Gastroesophageal sphincter (tissue), 3 donors: ENCODE data around the gene GEMIN7.

Source experiments
- POLR2A ChIP-seq, 2 donors: fragments of 450-650 bp; IDR thresholded peaks; one replicate each; pipeline ENCODE4 v1.6.1; 2017; ENCODE audit warnings: antibody characterized with exemption in 2 of 2, mild to moderate bottlenecking in 2 of 2, moderate library complexity in 1 of 2
- TF ChIP-seq, protein P1 (sequence below), 4 experiments: fragments of 200-600 bp in 2 of 4; fragments of 450-650 bp in 2 of 4; sonication (generic) in 1 of 4; IDR thresholded peaks; one replicate each; pipeline ENCODE4 v1.5.1; 2017 to 2019; ENCODE audit warnings: antibody characterized with exemption in 4 of 4, mild to moderate bottlenecking in 2 of 4, moderate library complexity in 2 of 4

DNA sequence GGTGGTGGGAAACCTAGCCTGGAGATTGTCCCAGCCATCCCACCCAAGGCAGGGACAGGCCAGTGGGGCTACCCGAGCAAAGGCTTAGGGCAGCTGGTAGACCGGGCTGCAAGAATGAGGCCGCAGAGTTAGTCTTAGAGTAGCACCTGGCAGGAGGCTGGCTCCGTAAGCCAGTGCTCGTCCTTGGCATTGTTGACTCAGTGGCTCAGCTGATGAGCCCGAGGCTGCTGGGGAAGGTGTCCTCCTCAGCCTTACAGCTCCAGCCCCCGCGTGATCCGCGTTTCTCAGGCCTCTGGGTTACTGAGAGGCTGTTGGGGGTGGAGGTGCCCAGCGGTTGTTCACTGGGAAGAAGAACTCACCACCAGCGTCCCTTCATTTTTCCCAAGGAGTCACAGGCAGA lies 38.6 kb downstream of the GEMIN7 start:
- TF ChIP-seq, protein P1, sequence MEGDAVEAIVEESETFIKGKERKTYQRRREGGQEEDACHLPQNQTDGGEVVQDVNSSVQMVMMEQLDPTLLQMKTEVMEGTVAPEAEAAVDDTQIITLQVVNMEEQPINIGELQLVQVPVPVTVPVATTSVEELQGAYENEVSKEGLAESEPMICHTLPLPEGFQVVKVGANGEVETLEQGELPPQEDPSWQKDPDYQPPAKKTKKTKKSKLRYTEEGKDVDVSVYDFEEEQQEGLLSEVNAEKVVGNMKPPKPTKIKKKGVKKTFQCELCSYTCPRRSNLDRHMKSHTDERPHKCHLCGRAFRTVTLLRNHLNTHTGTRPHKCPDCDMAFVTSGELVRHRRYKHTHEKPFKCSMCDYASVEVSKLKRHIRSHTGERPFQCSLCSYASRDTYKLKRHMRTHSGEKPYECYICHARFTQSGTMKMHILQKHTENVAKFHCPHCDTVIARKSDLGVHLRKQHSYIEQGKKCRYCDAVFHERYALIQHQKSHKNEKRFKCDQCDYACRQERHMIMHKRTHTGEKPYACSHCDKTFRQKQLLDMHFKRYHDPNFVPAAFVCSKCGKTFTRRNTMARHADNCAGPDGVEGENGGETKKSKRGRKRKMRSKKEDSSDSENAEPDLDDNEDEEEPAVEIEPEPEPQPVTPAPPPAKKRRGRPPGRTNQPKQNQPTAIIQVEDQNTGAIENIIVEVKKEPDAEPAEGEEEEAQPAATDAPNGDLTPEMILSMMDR (IDR thresholded peaks at IDR 0.05) = no peak
- no peak for TF ChIP-seq POLR2A (IDR thresholded peaks at IDR 0.05)
